HepG2 (cell line): ENCODE data around the gene SLC6A8.

ENCODE experiments used
- CTCF ChIP-seq: sonication (generic); formaldehyde crosslinking; IDR thresholded peaks from 2 replicates; pipeline ENCODE4 v1.5.0; 2020; ENCODE audit warnings: mild to moderate bottlenecking, missing genetic modification reagents, moderate library complexity
- SMARCC2 ChIP-seq: fragments of 450-650 bp; IDR thresholded peaks from 2 replicates; pipeline ENCODE4 v1.6.1; 2017; ENCODE audit warnings: antibody characterized with exemption, mild to moderate bottlenecking
- XRCC5 ChIP-seq: fragments of 200-400 bp; formaldehyde crosslinking; optimal IDR thresholded peaks from 2 replicates; pipeline ENCODE3; 2017; ENCODE audit warnings: mild to moderate bottlenecking, low read length
- ZNF12 ChIP-seq: sonication (generic); formaldehyde crosslinking; IDR thresholded peaks from 2 replicates; pipeline ENCODE4 v1.5.0; 2020; ENCODE audit warnings: missing genetic modification reagents

- TF ChIP-seq XRCC5 (no peak), ZNF12 (CRISPR knock-in tag) (no peak), SMARCC2 (no peak), CTCF (CRISPR knock-in tag) (no peak)
These were observed 36.8 kb upstream of the SLC6A8 start for GRCh38 chrX:153650959-153651358.
